ENCODE data around the gene PARP6. TPM values are rescaled to one million over a fixed set of nuclear protein-coding genes. Genes with fewer than 3 reads are reported as not detected.
A peak's percentile ranks its signal among the peaks of the same experiment; 100 is the strongest.

Gene PARP6
- total RNA-seq, 1 donor from 2014 or later, result 72.4 TPM

GRCh38 chr15:72199205-72199515 lies 73.2 kb downstream of the PARP6 start:
- Mint-ChIP-seq H3K4me3 (ENCODE audit: unreplicated experiment) (no peak overlapping the region), H3K36me3 (ENCODE audit: low read depth) (peaks cover 35% of the 10 kb centered on the region), H3K9me3 (ENCODE audit: low read depth) (no peaks in the 10 kb centered on the region), H3K27ac (ENCODE audit: unreplicated experiment) (no peak overlapping the region), H3K27me3 (ENCODE audit: low read depth) (no peaks in the 10 kb centered on the region), H3K4me1 (ENCODE audit: low read depth) (peaks cover 17% of the 10 kb centered on the region)
- no peak for DNase-seq (ENCODE audit: low spot score)
- TF ChIP-seq CTCF (IDR thresholded peaks at IDR 0.05), result no peak

GRCh38 chr15:72198356-72199204 lies 73.8 kb downstream of the PARP6 start:
- H3K27ac Mint-ChIP-seq (ENCODE audit: unreplicated experiment), result no peak overlapping the region
- DNase-seq (ENCODE audit: low spot score), result no peak
- H3K36me3 Mint-ChIP-seq (ENCODE audit: low read depth), result peaks cover 34% of the 10 kb centered on the region
- TF ChIP-seq CTCF (IDR thresholded peaks at IDR 0.05), result no peak
- H3K4me3 Mint-ChIP-seq (ENCODE audit: unreplicated experiment), result peak overlapping the region; percentile 65
- H3K9me3 Mint-ChIP-seq (ENCODE audit: low read depth), result no peaks in the 10 kb centered on the region
- peaks cover 12% of the 10 kb centered on the region for H3K4me1 Mint-ChIP-seq (ENCODE audit: low read depth)
- H3K27me3 Mint-ChIP-seq (ENCODE audit: low read depth), result no peaks in the 10 kb centered on the region

- no peak for DNase-seq (ENCODE audit: low spot score)
- Mint-ChIP-seq H3K9me3 (ENCODE audit: low read depth) (no peaks in the 10 kb centered on the region), H3K27ac (ENCODE audit: unreplicated experiment) (no peak within 1 kb of the TSS), H3K27me3 (ENCODE audit: low read depth) (no peaks in the 10 kb centered on the region), H3K4me1 (ENCODE audit: low read depth) (peaks cover 5% of the 10 kb centered on the region), H3K36me3 (ENCODE audit: low read depth) (peaks cover 26% of the 10 kb centered on the region), H3K4me3 (ENCODE audit: unreplicated experiment) (peak within 1 kb of the TSS; percentile 65)
- peak; percentile 10 for TF ChIP-seq CTCF (IDR thresholded peaks at IDR 0.05)
Measured at GRCh38 chr15:72197460-72198355, 74.6 kb downstream of the PARP6 start, which contains the start of gene GRAMD2A. Gene GRAMD2A (minus strand): TSS chr15:72197787.

- Mint-ChIP-seq H3K36me3 (ENCODE audit: low read depth) (peaks cover 21% of the 10 kb centered on the region), H3K4me3 (ENCODE audit: unreplicated experiment) (peak overlapping the region; percentile 23), H3K9me3 (ENCODE audit: low read depth) (no peaks in the 10 kb centered on the region), H3K27me3 (ENCODE audit: low read depth) (no peaks in the 10 kb centered on the region), H3K27ac (ENCODE audit: unreplicated experiment) (no peak overlapping the region), H3K4me1 (ENCODE audit: low read depth) (peaks cover 8% of the 10 kb centered on the region)
- peak; percentile 3 for TF ChIP-seq CTCF (IDR thresholded peaks at IDR 0.05)
- DNase-seq (ENCODE audit: low spot score), result no peak
Measured at GRCh38 chr15:72197041-72197459, 75.3 kb downstream of the PARP6 start.

- Mint-ChIP-seq H3K9me3 (ENCODE audit: low read depth) (no peaks in the 10 kb centered on the region), H3K4me1 (ENCODE audit: low read depth) (peaks cover 8% of the 10 kb centered on the region), H3K36me3 (ENCODE audit: low read depth) (peaks cover 19% of the 10 kb centered on the region), H3K4me3 (ENCODE audit: unreplicated experiment) (no peak overlapping the region), H3K27ac (ENCODE audit: unreplicated experiment) (no peak overlapping the region), H3K27me3 (ENCODE audit: low read depth) (no peaks in the 10 kb centered on the region)
- no peak for TF ChIP-seq CTCF (IDR thresholded peaks at IDR 0.05)
- DNase-seq (ENCODE audit: low spot score), result no peak
Measured at GRCh38 chr15:72196409-72197040, 75.8 kb downstream of the PARP6 start.
